GM10266 (cell line): ENCODE data around the gene NEU4.

Source experiments
- DNase-seq: peaks from one replicate; pipeline ENCODE4 v3.0.0; 2012; ENCODE audit errors: extremely low spot score
- CTCF ChIP-seq: IDR thresholded peaks from 2 replicates; pipeline ENCODE4 v1.5.1; 2012; ENCODE audit warnings: mild to moderate bottlenecking, low read depth; ENCODE audit not compliant: control insufficient read depth, insufficient read depth; ENCODE audit errors: missing control alignments

The NEU4 gene

GRCh38 chr2:241853651-241854341, 44.8 kb downstream of the NEU4 start:
- TF ChIP-seq CTCF: no peak
- no peak for DNase-seq

- no peak for TF ChIP-seq CTCF
Observed at GRCh38 chr2:241854342-241855244, 45.6 kb downstream of the NEU4 start.

GRCh38 chr2:241855245-241855887, 46.4 kb downstream of the NEU4 start:
- no peak for DNase-seq
- no peak for TF ChIP-seq CTCF

More at GRCh38 chr2:241854342-241855244, 45.6 kb downstream of the NEU4 start:
- DNase-seq: no peak

DNA sequence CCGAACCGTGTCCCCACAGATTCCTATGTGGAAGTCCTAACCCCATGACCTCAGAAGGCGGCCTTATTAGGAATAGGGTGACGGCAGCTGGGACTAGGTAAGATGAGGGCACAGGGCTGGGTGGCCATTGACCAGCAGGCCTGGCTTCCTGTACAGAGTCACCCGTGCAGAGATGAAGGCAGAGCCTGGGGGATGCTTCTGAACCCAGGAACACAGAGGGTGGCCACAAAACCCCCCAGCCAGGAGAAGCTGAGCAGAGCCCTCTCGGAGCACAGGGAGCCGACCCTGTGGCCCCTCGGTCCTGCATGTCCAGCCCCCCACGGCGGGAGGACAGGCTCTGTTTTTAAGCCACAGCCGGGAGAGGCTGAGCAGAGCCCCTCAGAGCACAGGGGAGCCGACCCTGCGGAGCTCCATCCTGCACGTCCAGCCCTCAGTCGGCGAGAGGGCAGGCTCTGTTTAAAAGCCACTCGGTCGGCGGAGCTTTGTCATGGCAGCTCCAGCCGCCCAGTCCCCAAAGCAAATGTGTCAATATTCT, 47.0 kb downstream of the NEU4 start:
- DNase-seq: no peak
- no peak for TF ChIP-seq CTCF

DNA sequence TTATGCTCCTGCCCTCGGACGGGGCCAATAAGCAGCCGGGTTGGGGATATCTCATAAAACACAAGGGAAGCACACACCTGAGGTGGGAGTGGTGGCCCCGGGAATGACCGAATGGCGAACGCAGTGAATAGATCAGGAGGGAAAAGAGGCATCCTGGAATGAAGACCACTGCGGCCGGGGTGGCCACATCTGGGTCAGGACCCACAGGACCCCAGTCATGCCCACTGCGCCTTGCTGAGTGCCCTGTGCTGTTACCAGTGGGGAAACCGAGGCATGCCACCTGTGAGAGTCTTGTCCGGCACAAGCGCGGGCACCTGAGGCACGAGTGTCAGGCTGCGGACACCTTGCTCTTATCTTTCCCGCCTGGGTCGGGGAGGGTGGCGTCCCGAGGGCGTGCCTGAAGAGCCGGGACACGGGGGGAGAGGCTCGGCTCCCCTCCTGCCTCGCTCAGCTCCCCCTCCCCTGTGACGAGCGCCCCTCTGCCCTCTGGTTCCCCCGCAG, 48.1 kb downstream of the NEU4 start:
- no peak for TF ChIP-seq CTCF
- DNase-seq: no peak

GRCh38 chr2:241857572-241858121, 48.7 kb downstream of the NEU4 start:
- no peak for TF ChIP-seq CTCF
- DNase-seq: no peak
